ENCODE data around the gene AACS.

The AACS gene

GRCh38 chr12:125180144-125180543, 114.9 kb downstream of the AACS start:
- H3K4me1 ChIP-seq (ENCODE audit: control insufficient read depth, insufficient read depth, low read length), result peaks cover 16% of the 10 kb centered on the region
- H3K36me3 ChIP-seq (ENCODE audit: control insufficient read depth, insufficient read depth, low read length), result no peaks in the 10 kb centered on the region
- H3K9me3 ChIP-seq (ENCODE audit: control insufficient read depth, low read length), result no peaks in the 10 kb centered on the region
- H3K27me3 ChIP-seq (ENCODE audit: control insufficient read depth, insufficient read depth, low read length, poor library complexity, severe bottlenecking), result peaks cover 1% of the 10 kb centered on the region
- H3K4me3 ChIP-seq (ENCODE audit: insufficient read depth, low read depth, low read length), result no peak overlapping the region
- H3K27ac ChIP-seq (ENCODE audit: insufficient read depth, low read depth, low read length, poor library complexity, severe bottlenecking), result no peak overlapping the region
- WGBS, 2 experiments, result 95% methylated on average over 3 of the region's 3 CpGs

DNA sequence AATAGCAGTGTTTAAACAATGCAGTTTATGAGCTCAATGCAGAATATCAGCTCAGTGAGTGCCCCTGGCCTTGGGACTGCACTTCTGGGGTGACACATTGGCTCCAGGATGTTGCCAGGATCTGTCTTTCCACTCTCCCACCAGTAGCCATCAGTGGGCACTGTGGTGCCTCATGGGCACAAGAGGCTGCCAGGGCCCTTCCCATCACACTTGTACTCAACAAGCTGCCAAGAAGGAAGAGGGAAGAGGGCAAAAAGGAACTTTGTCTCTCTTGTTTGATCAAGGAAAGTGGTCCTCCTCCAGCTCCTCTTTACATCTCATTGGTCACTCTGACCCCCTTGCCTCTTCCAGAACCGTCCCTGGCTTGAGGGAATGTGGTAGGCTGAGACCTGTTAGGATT, 115.9 kb downstream of the AACS start:
- no peak overlapping the region for H3K4me3 ChIP-seq (ENCODE audit: insufficient read depth, low read depth, low read length)
- H3K36me3 ChIP-seq (ENCODE audit: control insufficient read depth, insufficient read depth, low read length), result no peaks in the 10 kb centered on the region
- H3K27me3 ChIP-seq (ENCODE audit: control insufficient read depth, insufficient read depth, low read length, poor library complexity, severe bottlenecking), result peaks cover 3% of the 10 kb centered on the region
- peaks cover 16% of the 10 kb centered on the region for H3K4me1 ChIP-seq (ENCODE audit: control insufficient read depth, insufficient read depth, low read length)
- no peaks in the 10 kb centered on the region for H3K9me3 ChIP-seq (ENCODE audit: control insufficient read depth, low read length)
- whole genome bisulfite sequencing, 2 experiments, result 89 to 100% methylated on average over 1 of the region's 1 CpG
- H3K27ac ChIP-seq (ENCODE audit: insufficient read depth, low read depth, low read length, poor library complexity, severe bottlenecking), result no peak overlapping the region

GRCh38 chr12:125183187-125184067, 118.2 kb downstream of the AACS start:
- peak overlapping the region; percentile 52 for H3K27ac ChIP-seq (ENCODE audit: insufficient read depth, low read depth, low read length, poor library complexity, severe bottlenecking)
- H3K4me3 ChIP-seq (ENCODE audit: insufficient read depth, low read depth, low read length), result peak overlapping the region; percentile 18
- peaks cover 24% of the 10 kb centered on the region for H3K4me1 ChIP-seq (ENCODE audit: control insufficient read depth, insufficient read depth, low read length)
- H3K27me3 ChIP-seq (ENCODE audit: control insufficient read depth, insufficient read depth, low read length, poor library complexity, severe bottlenecking), result peaks cover 18% of the 10 kb centered on the region
- 5% methylated on average over 27 of the region's 27 CpGs for WGBS, 2 experiments
- H3K9me3 ChIP-seq (ENCODE audit: control insufficient read depth, low read length), result no peaks in the 10 kb centered on the region
- H3K36me3 ChIP-seq (ENCODE audit: control insufficient read depth, insufficient read depth, low read length), result no peaks in the 10 kb centered on the region

DNA sequence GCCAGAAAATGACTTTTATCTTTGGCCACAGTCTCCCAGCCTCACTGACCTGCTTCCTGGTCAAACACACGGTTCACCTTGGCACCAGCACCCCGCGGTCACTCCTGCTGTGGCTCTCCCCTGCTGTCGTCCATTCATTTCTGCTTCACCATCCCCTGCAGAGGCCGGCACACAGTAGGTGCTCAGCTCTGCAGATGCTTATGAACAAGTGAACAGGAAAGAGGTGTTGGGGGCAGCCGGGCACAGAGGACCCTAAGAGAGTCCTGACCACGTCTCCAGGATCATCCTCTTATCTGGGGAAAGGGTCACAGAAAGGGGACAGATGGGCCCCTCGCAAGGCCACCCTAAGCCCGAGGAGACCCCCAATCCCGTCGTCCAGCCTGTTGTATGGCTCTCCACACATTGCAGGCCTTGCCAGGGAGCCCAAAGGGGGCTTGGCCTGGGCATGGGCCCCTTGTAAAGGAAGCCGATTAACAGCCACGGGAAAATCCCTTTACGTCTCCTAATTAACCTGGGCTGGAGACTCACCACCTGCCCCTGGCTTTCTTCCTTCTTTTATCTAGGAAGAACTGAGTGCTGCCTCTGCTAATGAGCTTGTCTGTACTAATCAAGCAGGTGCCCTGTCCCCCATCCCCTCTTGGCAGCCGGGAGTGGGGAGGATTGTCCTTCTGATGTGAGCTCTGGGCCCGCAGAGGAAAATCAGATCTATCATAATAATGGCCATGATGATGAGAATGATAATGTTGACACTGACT, 119.2 kb downstream of the AACS start:
- H3K4me3 ChIP-seq (ENCODE audit: insufficient read depth, low read depth, low read length), result no peak overlapping the region
- WGBS, 2 experiments, result 42 to 50% methylated on average over 16 of the region's 16 CpGs
- H3K27me3 ChIP-seq (ENCODE audit: control insufficient read depth, insufficient read depth, low read length, poor library complexity, severe bottlenecking), result peaks cover 24% of the 10 kb centered on the region

DNA sequence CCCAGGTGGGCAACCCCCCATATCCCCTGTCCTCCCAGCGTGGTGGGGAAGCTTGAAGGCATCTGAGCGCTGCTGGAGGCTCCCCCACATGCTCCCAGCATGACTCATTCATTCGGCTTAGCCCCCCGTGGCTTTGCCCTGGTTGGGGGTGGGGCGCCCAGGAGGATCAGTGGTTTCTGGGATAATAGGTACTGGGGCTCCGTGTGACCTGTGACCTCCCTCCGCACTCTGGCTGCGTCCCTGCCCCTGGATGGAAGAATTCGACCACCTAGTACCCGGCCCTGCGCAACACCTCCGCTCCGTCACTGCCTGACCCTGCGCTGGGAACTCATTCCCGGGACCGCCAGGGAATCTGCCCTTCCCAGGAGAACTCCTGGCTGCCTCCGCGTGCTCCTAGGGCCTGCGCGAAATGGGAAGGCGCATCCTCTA, 120.1 kb downstream of the AACS start:
- H3K36me3 ChIP-seq (ENCODE audit: control insufficient read depth, insufficient read depth, low read length), result no peaks in the 10 kb centered on the region
- peak overlapping the region; percentile 49 for H3K4me3 ChIP-seq (ENCODE audit: insufficient read depth, low read depth, low read length)
- H3K27ac ChIP-seq (ENCODE audit: insufficient read depth, low read depth, low read length, poor library complexity, severe bottlenecking), result peak overlapping the region; percentile 72
- WGBS, 2 experiments, result 0% methylated on average over 21 of the region's 21 CpGs
- H3K9me3 ChIP-seq (ENCODE audit: control insufficient read depth, low read length), result no peaks in the 10 kb centered on the region
- H3K27me3 ChIP-seq (ENCODE audit: control insufficient read depth, insufficient read depth, low read length, poor library complexity, severe bottlenecking), result peaks cover 24% of the 10 kb centered on the region
- peaks cover 42% of the 10 kb centered on the region for H3K4me1 ChIP-seq (ENCODE audit: control insufficient read depth, insufficient read depth, low read length)

More for the DNA sequence above, 119.2 kb downstream of the AACS start:
- peaks cover 33% of the 10 kb centered on the region for H3K4me1 ChIP-seq (ENCODE audit: control insufficient read depth, insufficient read depth, low read length)
- H3K27ac ChIP-seq (ENCODE audit: insufficient read depth, low read depth, low read length, poor library complexity, severe bottlenecking), result no peak overlapping the region
- H3K36me3 ChIP-seq (ENCODE audit: control insufficient read depth, insufficient read depth, low read length), result no peaks in the 10 kb centered on the region
- H3K9me3 ChIP-seq (ENCODE audit: control insufficient read depth, low read length), result no peaks in the 10 kb centered on the region

- H3K4me1 ChIP-seq (ENCODE audit: control insufficient read depth, insufficient read depth, low read length), result peaks cover 42% of the 10 kb centered on the region
- peak within 1 kb of the TSS; percentile 72 for H3K27ac ChIP-seq (ENCODE audit: insufficient read depth, low read depth, low read length, poor library complexity, severe bottlenecking)
- no peaks in the 10 kb centered on the region for H3K36me3 ChIP-seq (ENCODE audit: control insufficient read depth, insufficient read depth, low read length)
- WGBS, 2 experiments, result 0% methylated on average over 69 to 71 of the region's 71 CpGs
- H3K4me3 ChIP-seq (ENCODE audit: insufficient read depth, low read depth, low read length), result peak within 1 kb of the TSS; percentile 76
- no peaks in the 10 kb centered on the region for H3K9me3 ChIP-seq (ENCODE audit: control insufficient read depth, low read length)
- peaks cover 24% of the 10 kb centered on the region for H3K27me3 ChIP-seq (ENCODE audit: control insufficient read depth, insufficient read depth, low read length, poor library complexity, severe bottlenecking)
Observed at GRCh38 chr12:125185740-125186470, 120.7 kb downstream of the AACS start, which contains the start of gene TMEM132B. TSS of gene TMEM132B (plus strand) at chr12:125186386.

DNA sequence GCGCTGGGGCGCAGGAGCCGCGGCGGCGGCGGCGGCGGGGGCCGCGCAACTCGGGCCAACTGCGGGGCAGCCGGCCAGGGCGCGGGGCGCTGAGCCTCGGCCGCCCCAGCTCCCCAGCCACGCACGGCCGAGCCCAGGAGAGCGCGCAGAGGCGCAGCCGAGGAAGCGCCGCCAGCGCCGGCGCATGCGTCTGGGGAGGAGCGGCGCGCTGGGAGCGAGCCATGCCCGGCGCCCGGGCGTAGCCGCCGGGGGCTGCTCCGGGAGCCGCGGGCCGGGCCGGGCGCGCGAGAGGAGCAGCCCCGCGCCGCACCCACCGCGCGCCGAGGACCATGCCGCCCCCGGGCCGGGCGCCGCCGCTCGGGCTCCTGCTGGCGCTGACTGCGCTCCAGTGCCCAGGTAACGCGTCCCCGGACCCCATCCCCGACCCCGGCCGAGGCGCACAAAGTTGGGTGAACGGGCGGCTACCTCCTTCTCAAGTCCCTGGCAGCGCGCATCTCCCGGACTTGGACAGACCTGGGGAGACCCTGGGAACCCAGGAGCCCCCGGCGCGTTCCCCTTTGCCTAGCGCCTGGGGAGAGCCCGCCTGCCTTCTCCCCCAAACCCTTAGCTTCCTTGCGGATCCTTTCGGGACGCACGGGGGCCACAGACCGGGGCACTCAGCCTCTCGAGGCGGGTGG, 121.4 kb downstream of the AACS start:
- no peaks in the 10 kb centered on the region for H3K36me3 ChIP-seq (ENCODE audit: control insufficient read depth, insufficient read depth, low read length)
- H3K4me1 ChIP-seq (ENCODE audit: control insufficient read depth, insufficient read depth, low read length), result peaks cover 42% of the 10 kb centered on the region
- peak overlapping the region; percentile 76 for H3K4me3 ChIP-seq (ENCODE audit: insufficient read depth, low read depth, low read length)
- no peaks in the 10 kb centered on the region for H3K9me3 ChIP-seq (ENCODE audit: control insufficient read depth, low read length)
- H3K27ac ChIP-seq (ENCODE audit: insufficient read depth, low read depth, low read length, poor library complexity, severe bottlenecking), result no peak overlapping the region
- 0% methylated on average over 90 of the region's 90 CpGs for WGBS, 2 experiments
- H3K27me3 ChIP-seq (ENCODE audit: control insufficient read depth, insufficient read depth, low read length, poor library complexity, severe bottlenecking), result peaks cover 24% of the 10 kb centered on the region

GRCh38 chr12:125187148-125187745, 122.0 kb downstream of the AACS start:
- no peak overlapping the region for H3K27ac ChIP-seq (ENCODE audit: insufficient read depth, low read depth, low read length, poor library complexity, severe bottlenecking)
- peaks cover 42% of the 10 kb centered on the region for H3K4me1 ChIP-seq (ENCODE audit: control insufficient read depth, insufficient read depth, low read length)
- no peaks in the 10 kb centered on the region for H3K36me3 ChIP-seq (ENCODE audit: control insufficient read depth, insufficient read depth, low read length)
- H3K9me3 ChIP-seq (ENCODE audit: control insufficient read depth, low read length), result no peaks in the 10 kb centered on the region
- WGBS, 2 experiments, result 0% methylated on average over 41 of the region's 41 CpGs
- H3K27me3 ChIP-seq (ENCODE audit: control insufficient read depth, insufficient read depth, low read length, poor library complexity, severe bottlenecking), result peaks cover 24% of the 10 kb centered on the region
- peak overlapping the region; percentile 76 for H3K4me3 ChIP-seq (ENCODE audit: insufficient read depth, low read depth, low read length)

Data from ectodermal cell (in vitro differentiated cells).